Measurements from ENCODE around the gene NKX2-4.
"Not testable (repeated sequence)": the region's sequence is repeated elsewhere in the genome, so short reads cannot be mapped to it uniquely, and the experiment has no call there.

Gene NKX2-4

GRCh38 chr20:21393816-21394519, 3.4 kb downstream of the NKX2-4 start:
- DNase-seq, result no peak

DNA sequence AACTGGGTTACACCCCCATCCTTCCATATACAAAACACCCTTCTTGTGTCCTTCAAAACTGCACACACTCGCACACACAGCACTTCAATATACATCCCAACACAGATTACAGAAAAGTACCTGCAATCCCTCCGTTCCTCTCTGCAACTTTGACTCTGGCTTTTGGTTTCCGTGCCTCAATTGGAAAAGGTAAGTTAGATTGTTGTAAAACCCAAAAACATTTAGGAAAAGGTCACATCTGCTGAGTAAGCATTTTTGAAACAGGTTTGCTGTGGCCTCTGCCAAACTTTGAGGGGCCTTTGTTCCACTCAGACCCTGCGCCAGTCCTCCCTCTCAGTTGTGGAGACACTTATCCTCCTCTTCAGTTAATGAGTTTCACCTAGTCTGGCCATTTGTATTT, 4.2 kb downstream of the NKX2-4 start:
- DNase-seq, result no peak

GRCh38 chr20:21391972-21392352, 5.4 kb downstream of the NKX2-4 start:
- no peak for DNase-seq

GRCh38 chr20:21391185-21391971, 5.9 kb downstream of the NKX2-4 start:
- no peak for DNase-seq

DNA sequence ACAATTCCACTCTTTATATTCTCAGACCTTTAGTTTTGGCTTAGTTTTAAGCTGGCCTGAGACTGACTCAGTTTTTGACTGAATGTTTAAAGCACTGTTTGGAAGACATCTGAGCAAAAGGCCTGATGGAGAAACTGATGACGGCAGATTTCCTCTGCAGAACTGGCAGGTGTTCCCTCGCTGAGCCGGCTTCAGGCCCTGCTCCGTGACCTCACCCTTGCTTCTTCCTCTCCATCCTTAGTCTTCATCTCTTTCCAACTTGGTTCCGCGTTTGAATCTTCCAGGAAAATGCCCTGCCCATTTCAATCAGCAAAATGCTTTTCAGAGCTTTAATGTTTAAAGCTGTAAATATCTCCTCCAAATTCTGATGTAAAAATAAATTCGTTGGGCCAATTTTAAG, 6.6 kb downstream of the NKX2-4 start:
- DNase-seq, result no peak

DNA sequence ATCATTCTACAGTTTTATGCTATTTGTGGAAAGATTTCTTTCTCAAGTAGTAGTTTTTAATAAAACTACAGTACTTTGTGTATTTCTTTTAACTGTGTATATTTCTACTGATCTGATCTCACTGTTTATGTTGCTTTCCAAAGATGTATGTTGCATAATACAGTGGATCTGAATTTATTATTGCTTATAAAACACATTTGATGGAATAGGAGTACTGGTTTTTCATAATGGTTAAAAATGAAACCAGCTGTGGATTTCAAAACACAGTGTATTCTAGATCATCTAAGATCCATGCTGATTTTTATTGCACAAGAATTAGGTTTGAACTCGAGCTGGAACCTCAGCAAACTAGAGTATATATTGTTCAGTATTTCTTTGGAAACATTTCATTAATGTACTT, 8.0 kb downstream of the NKX2-4 start:
- no peak for DNase-seq

GRCh38 chr20:21388566-21388965, 8.8 kb downstream of the NKX2-4 start:
- no peak for DNase-seq

DNA sequence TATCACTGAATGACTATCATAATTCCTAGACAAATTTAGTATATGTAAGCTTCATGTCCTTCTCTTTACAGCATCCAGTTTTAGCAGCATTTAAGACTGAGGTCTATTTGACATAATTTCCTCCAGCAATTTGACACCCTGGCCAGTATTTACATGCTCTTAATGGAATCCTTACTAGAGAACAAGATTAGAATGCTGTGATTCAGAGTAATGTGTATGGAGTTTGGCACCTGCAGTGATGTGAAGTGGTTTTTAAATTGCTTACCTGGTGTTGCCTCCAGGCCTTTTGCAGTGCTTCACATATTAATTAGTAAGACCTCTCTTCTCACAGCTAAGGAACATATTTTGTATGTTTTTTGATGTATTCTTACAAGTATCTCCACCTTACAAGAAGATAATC, 9.8 kb downstream of the NKX2-4 start:
- DNase-seq, result no peak

- DNase-seq, result no peak
Observed at GRCh38 chr20:21386111-21386510, 11.2 kb downstream of the NKX2-4 start.

GRCh38 chr20:21384308-21384892, 12.9 kb downstream of the NKX2-4 start:
- no peak for DNase-seq

- DNase-seq, result no peak
Observed at GRCh38 chr20:21381619-21382018, 15.7 kb downstream of the NKX2-4 start.

DNA sequence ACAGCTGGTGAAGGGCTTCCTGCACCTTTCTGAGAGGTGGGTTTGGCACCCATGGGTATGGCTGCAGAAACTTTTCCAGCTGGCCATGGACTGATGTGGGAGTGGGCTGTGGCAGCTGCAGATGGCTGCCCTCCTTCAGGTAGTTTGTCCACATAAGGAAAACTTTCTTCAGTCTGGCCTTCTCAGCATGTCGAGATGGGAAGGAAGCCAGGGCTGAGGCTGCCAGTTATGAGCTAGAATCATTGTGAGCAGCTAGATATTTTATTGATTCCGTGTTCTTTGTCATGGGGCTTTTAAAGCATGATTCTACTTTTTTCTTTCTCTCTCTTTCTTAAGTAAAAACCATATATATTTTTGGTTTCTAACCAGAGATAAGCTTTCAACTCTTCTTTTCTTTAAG, 16.6 kb downstream of the NKX2-4 start:
- no peak for DNase-seq

DNA sequence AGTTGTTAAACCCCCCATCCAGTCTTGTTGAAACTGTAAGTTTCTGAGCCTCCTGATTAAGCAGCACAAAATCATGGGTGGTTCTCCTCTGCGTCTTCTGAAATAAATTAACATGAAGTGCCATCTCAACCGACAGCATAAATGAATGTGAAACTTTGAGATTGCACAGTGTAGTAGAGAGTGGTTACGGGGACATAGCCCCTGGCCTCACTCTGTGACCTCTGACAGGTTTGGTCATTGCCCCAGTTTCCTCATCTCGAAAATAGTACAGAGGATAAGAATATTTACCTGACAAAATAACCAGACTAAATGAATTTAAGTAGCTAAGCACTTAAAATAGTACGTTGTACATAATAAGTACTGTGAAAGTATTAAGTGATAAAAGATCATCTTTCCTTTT, 19.1 kb downstream of the NKX2-4 start:
- DNase-seq, result no peak

GRCh38 chr20:21377701-21378100, 19.6 kb downstream of the NKX2-4 start:
- DNase-seq, result no peak

- no peak for DNase-seq
Observed at GRCh38 chr20:21376626-21377025, 20.7 kb downstream of the NKX2-4 start.

GRCh38 chr20:21373436-21373835, 23.9 kb downstream of the NKX2-4 start:
- DNase-seq, result no peak

DNA sequence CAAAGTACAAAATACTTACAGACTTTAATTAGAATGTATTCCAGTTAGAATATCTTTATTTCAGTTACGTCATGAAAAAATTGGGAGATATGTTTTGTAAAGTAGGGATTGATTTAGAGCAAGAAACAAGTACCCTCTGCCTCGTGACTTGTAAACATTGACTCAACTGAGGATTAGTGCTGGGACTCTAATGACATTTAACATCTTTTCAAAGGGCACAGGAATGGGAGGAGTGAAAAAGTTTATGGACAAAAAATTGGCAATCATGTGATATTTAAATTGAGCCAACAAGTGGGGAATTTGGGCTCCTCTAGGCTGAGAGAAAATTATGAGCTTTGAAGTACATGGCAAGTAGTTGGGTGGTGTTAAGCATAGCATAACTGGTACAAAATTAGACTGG, 25.3 kb downstream of the NKX2-4 start:
- DNase-seq, result no peak

- no peak for DNase-seq
Observed at GRCh38 chr20:21371193-21371592, 26.1 kb downstream of the NKX2-4 start.

DNA sequence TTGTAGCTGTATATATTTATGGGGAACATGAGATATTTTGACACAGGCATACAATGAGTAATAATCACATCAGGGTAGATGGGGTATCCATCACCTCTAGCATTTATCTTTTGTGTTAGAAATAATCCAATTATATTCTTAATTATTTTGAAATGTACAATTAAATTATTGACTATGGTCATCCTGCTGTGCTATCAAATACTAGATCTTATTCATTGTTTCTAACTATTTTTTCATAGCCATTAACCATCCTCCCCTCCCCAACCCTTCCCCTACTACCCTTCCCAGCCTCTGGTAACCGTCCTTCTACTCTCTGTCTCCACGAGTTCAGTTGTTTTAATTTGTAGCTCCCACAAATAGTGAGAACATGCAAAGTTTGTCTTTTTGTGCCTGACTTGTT, 28.5 kb downstream of the NKX2-4 start:
- no peak for DNase-seq

DNA sequence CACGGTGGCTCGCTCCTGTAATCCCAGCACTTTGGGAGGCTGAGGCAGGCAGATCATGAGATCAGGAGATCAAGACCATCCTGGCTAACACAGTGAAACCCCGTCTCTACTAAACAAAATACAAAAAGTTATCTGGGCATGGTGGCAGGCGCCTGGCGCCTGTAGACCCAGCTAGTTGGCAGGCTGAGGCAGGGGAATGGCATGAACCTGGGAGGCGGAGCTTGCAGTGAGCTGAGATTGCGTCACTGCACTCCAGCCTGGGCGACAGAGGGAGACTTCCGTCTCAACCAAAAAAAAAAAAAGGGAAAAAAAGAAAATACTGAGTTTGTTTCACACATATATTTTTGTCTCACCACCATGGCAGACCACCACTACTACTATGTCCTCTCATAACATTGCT, 31.1 kb downstream of the NKX2-4 start:
- not testable (repeated sequence) for DNase-seq

GRCh38 chr20:21365771-21366170, 31.6 kb downstream of the NKX2-4 start:
- no peak for DNase-seq

- DNase-seq, result no peak
Observed at GRCh38 chr20:21364413-21364812, 32.9 kb downstream of the NKX2-4 start.

GRCh38 chr20:21361266-21361665, 36.1 kb downstream of the NKX2-4 start:
- no peak for DNase-seq

GRCh38 chr20:21360705-21361104, 36.6 kb downstream of the NKX2-4 start:
- no peak for DNase-seq

All from NCI-H2227 treated with DMSO at 0.1 percent for 48 hours (cell line).